HG02642 (cell line): ENCODE results near the gene SLC13A3.
A peak's percentile ranks its signal among the peaks of the same experiment; 100 is the strongest.

Experiments
- ATAC-seq: cut with Tn5 transposase; IDR thresholded peaks from one replicate; pipeline ENCODE4 v1.9.1; 2021; ENCODE audit warnings: mild to moderate bottlenecking; ENCODE audit not compliant: unreplicated experiment, poor library complexity

The SLC13A3 gene

DNA sequence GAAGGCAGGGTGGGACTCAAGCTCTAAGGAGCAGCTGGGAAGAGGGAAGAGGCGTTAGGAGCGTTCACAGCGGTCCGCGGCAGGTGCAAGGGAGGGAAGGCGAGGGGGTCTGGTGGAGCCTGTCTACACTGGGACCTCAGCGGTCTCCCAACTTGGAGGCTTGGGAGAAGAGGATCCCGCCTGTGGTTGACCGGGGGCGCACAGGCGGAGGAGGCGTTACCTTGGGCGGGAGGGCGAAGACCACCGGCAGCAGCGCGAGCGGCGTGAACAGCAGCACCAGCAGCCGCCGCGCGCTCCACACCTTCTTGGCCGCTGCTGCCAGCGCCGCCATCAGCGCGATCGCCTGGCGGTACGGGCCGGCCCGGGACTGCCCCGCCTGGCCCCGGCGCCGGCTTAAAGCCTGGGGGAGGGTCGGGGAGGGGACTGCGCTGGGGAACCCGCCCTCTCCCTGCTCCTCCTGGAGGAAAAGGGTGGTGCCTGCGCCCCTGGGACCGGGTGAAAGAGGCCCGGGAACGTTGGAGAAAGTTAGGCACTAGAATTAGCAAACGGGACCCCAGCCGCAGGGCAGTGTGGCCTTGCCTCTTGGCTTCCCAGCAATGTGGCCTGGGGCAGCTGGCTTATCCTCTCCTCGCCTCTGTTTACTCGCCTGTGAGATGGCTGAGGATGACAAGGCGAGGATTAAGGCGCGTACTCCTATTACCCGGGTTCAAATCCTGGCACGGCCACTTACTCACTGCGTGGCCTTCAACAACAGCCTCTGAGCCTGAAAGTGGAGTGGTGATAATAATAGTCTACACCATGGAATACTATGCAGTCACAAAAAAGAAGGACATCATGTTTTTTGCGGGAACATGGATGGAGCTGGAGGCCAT, at the start of gene SLC13A3:
Gene SLC13A3, minus strand, starts transcription at position 369 of the 872 bp plus-strand sequence. Its CDS starts 38 bp downstream, at position 331.
- no peak for ATAC-seq

GRCh38 chr20:46701057-46701456, 49.8 kb upstream of the SLC13A3 start:
- no peak for ATAC-seq

GRCh38 chr20:46700481-46700880, 49.2 kb upstream of the SLC13A3 start:
- ATAC-seq = no peak

DNA sequence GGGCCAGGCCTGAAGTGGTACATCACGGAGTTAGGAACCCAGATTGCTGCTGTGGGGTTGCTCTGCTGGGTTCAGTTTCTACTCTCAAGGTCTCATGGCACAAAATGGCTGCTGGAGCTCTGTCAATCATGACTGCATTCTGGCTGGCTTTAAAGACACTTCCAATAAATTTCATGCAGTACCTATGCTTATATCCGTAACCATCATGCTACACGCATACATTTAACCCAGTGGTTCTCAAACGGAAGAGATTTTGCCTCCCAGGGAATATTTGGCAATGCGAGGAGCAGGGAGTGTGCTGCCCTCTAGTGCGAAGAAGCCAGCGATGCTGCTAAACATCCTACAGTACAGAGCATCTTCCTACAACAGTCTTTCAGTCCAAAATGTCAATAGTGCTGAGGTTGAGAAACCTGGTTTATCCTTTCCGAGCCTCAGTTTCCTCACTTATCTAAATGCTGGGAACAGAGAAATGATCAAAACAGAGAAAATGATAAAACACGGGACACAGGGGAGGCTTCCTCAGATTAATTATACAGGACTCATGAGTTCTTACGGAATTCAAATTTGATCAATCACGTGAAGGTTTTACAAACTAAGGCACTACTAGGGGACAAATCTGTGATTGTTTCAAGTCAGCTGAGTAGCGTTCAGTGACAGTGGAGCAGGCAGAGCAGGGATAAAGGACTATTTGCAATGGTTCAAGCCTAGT, 48.5 kb upstream of the SLC13A3 start:
- no peak for ATAC-seq

DNA sequence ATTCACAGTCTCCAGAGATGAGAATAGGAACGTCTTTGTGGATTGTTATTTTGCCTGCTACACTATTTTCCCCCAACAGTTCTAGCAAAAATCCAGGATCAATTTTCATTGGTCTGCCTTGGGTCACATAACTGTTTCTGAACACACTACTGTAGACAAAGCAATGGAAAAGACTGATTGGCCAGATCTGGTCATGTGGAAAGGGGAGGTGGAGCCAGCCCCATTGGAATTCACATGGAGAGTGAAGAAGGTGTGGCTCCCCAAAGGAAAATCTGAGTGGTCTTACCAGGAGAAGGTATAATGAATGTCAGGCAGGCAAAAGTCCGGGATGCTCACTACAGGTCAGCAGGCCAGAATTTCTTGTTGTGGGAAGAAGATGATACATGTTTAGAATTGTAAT, 47.5 kb upstream of the SLC13A3 start:
- ATAC-seq = no peak

DNA sequence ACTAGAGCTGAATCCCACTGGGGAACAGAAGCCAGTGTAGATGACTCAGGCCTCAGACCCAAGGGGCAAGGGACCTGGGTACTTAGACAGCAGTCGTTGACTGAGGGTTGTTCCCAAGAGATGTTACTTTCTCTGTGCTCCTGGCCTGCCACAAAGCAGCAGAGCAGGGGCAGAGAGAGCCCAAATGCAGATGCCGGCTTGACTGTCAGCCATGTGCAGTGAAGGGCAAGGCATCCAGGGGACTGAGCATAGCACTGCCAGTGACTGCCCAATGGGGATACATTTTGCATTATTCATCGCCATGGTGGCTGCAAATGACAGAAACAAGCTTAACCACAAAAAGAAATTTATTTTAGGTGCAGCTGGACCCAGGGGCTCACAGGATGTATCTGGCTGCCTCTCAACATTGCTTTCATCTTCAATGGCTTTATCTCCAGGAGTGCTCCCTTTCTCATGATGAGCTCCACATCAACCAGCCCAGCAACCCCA, 45.6 kb upstream of the SLC13A3 start:
- ATAC-seq = no peak

- ATAC-seq = no peak
These were observed 44.6 kb upstream of the SLC13A3 start for GRCh38 chr20:46695892-46696291.

- ATAC-seq = no peak
These were observed 43.2 kb upstream of the SLC13A3 start for GRCh38 chr20:46694484-46694883.

DNA sequence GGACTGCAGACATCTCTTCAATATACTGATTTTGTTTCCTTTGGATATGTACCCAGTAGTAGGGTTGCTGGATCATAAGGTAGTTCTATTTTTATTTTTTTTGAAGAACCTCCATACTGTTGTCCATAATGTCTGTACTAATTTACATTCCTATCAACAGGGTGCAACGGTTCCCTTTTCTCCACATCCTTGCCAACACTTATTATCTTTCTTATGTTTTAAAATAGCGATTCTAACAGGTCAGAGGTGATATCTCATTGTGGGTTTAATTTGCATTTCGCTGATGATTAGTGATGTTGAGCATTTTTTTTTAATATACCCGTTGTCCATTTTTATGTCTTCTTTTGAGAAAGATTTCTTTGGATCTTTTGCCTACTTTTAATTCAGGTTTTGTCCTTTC, 39.9 kb upstream of the SLC13A3 start:
- ATAC-seq = no peak

- no peak for ATAC-seq
These were observed 39.2 kb upstream of the SLC13A3 start for GRCh38 chr20:46690219-46691106.

GRCh38 chr20:46689754-46690085, 38.5 kb upstream of the SLC13A3 start:
- ATAC-seq = no peak

DNA sequence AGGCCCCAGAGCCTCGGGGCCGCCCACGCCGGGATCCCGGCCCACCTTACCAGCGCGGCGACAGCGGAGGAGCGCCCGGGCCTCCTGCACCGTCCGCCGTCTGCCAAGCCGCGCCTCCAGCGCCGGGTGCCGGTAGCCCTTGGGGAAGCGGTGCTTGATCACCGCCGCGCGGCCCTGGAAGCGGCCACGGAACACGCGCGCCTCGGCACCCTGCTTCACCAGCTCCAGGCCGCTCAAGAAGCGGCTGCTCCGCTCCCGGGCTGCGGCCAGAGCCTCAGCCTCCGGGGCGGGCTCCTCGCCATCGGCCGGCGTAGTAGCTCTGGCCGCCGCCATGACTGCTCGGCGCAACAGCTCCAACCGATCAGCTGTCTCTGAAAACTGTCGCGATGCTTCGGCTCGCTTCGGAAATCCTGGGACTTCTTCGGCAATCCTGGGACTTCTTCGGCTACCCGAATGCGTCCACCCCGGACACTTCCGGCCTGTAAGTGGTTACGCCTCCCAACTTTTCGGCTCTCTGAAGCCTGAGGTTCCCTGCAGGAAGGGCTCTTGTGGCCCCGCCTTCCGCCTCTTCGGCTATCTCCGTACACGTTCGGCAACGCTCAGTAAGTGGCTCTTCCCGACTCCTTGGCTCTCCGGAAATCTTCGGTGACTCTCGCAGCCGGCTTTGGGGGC, 38.0 kb upstream of the SLC13A3 start, which contains the start of gene TP53RK:
Gene TP53RK, minus strand, starts transcription at position 363 of the 672 bp plus-strand sequence. Its CDS starts 30 bp downstream, at position 333.
- peak; percentile 93 for ATAC-seq

DNA sequence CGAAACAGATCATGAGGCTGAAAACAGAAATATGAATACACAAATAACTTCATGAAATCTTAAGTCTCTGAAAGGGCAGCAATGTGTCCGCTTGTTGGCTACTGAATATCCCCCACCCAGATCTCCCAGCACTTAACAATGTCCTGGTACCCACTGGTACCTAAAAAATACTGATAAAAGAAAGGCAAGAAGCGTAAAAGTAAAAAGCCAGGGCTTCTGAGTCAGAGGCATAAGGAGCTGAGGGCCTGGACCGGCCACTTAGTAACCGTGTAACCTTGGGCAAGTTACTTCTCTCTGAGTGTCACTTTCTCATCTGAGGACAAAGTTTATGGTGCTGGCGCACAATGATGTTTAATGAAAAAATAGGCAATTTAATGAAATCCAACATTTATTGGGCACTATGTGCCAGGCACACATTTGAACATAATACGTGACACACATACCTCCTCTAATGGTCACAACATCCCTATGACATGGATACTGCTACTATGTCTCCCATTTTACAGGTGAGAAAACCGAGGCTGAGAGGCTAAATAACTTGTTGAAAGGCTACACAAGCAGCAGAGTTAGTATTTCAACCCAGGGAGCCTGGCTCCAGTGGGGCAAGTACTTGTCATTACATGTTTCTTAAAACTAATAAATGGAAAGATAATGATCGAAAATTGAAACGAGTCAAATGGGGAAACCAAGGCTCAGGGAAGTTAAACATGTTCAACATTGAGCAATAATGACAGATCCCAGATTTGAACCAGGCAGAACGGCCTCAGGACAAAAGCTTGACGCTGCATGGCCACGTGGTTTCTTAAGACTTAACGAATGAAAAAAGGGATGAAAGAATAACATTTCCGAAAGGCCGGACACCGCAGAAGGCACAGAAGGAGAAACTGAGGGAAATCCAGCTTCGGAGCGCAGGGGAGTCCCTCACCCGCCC, 37.2 kb upstream of the SLC13A3 start:
- no peak for ATAC-seq

GRCh38 chr20:46683939-46684750, 32.9 kb upstream of the SLC13A3 start:
- ATAC-seq = no peak

DNA sequence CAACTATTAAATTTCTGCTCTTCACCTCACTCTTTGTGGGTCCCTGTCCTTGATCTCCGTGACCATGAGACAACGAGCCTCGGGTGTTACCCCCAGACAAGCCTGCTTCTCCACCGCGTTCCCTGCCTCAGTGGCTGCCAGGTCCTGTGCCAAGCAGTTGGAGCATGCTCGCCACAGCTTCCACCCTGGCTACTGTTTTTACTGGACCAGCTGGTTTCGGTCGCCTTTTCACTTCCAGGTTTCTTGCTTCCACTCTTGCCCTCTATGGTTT, 32.3 kb upstream of the SLC13A3 start:
- no peak for ATAC-seq

GRCh38 chr20:46683011-46683667, 31.9 kb upstream of the SLC13A3 start:
- no peak for ATAC-seq

GRCh38 chr20:46682063-46682821, 31.0 kb upstream of the SLC13A3 start:
- ATAC-seq = no peak
